ENCODE measurements around the gene MOK. TPM values are rescaled to one million over a fixed set of nuclear protein-coding genes. Genes with fewer than 3 reads are reported as not detected.

Gene MOK
- total and polyA plus RNA-seq, 2 donors, result 2.9 to 9.0 TPM

DNA sequence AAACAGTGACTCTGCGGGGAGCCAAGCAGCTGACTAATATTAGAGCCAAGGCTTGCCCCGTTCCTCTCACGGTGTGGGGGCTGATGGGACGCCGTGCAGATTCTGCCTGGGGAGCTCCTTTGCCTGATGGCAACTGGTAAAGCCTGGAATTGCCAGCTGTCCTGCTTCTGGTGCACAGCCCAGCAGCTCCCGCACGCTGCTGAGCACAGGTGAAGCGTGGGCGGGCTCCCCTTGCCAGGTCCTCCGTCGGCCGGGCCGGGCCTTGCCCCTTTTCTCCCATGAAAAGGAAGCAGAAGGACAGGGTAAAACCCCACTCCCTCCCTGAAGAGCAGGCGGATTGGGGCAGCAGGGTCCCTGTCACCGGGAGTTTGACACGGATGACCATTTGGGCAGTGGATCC lies 86.3 kb downstream of the MOK start:
- H3K36me3 ChIP-seq (ENCODE audit: control insufficient read depth in 2 of 2, insufficient read depth in 2 of 2, low read length in 1 of 2), result peaks cover 5 to 37% of the 10 kb centered on the region in 2 donors

DNA sequence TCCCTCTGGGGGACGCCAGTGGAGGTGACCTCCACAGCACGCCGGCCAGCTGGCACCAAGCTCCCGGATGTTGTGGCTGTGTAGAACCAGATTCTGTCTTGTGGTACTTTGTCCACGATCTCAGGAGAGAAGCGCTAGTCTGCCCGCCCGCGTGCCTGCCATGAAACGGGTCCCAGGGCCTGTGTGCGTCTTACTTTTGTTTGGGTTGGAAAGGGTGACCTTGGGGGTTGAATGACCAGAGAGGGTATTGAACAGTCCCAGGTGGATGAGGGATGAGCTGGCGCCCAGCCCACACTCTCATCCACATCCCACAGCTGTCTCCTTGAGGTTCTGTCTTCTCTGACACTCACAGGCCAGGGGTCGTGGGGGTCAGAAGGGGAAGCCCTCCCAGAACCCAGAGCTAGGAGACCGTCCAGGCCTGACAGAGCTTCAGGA lies 87.0 kb downstream of the MOK start:
- Histone ChIP-seq H3K9me3 (ENCODE audit: control insufficient read depth in 2 of 2, insufficient read depth in 1 of 2, low read length in 1 of 2) (no peaks in the 10 kb centered on the region), H3K27ac (ENCODE audit: low read depth in 1 of 2, low read length in 1 of 2) (no peak overlapping the region), H3K4me3 (ENCODE audit: low read length in 2 of 2) (no peak overlapping the region), H3K27me3 (ENCODE audit: control insufficient read depth in 2 of 2, insufficient read depth in 1 of 2, low read length in 1 of 2) (no peaks in the 10 kb centered on the region), H3K4me1 (ENCODE audit: control insufficient read depth in 2 of 2, insufficient read depth in 2 of 2, low read length in 2 of 2) (peaks cover 0 to 4% of the 10 kb centered on the region in 2 donors), H3K36me3 (ENCODE audit: control insufficient read depth in 2 of 2, insufficient read depth in 2 of 2, low read length in 1 of 2) (peaks cover 11 to 38% of the 10 kb centered on the region in 2 donors)
- DNase-seq (ENCODE audit: low read depth in 6 of 9, low spot score in 9 of 9), result no peak
- 99% methylated on average over 14 of the region's 14 CpGs for WGBS

More for the DNA sequence above, 86.3 kb downstream of the MOK start:
- Histone ChIP-seq H3K4me3 (ENCODE audit: low read length in 2 of 2) (no peak overlapping the region), H3K9me3 (ENCODE audit: control insufficient read depth in 2 of 2, insufficient read depth in 1 of 2, low read length in 1 of 2) (no peaks in the 10 kb centered on the region), H3K4me1 (ENCODE audit: control insufficient read depth in 2 of 2, insufficient read depth in 2 of 2, low read length in 2 of 2) (peaks cover 0 to 4% of the 10 kb centered on the region in 2 donors), H3K27me3 (ENCODE audit: control insufficient read depth in 2 of 2, insufficient read depth in 1 of 2, low read length in 1 of 2) (no peaks in the 10 kb centered on the region), H3K27ac (ENCODE audit: low read depth in 1 of 2, low read length in 1 of 2) (no peak overlapping the region)
- no peak for DNase-seq (ENCODE audit: low read depth in 6 of 9, low spot score in 9 of 9)
- 92% methylated on average over 16 of the region's 16 CpGs for WGBS

- H3K9me3 ChIP-seq (ENCODE audit: control insufficient read depth in 2 of 2, insufficient read depth in 1 of 2, low read length in 1 of 2), result no peaks in the 10 kb centered on the region
- WGBS, result 99% methylated on average over 10 of the region's 10 CpGs
- H3K27ac ChIP-seq (ENCODE audit: low read depth in 1 of 2, low read length in 1 of 2), result no peak overlapping the region
- peaks cover 12 to 37% of the 10 kb centered on the region in 2 donors for H3K36me3 ChIP-seq (ENCODE audit: control insufficient read depth in 2 of 2, insufficient read depth in 2 of 2, low read length in 1 of 2)
- H3K27me3 ChIP-seq (ENCODE audit: control insufficient read depth in 2 of 2, insufficient read depth in 1 of 2, low read length in 1 of 2), result no peaks in the 10 kb centered on the region
- no peak for DNase-seq (ENCODE audit: low read depth in 6 of 9, low spot score in 9 of 9)
- peaks cover 0 to 4% of the 10 kb centered on the region in 2 donors for H3K4me1 ChIP-seq (ENCODE audit: control insufficient read depth in 2 of 2, insufficient read depth in 2 of 2, low read length in 2 of 2)
- H3K4me3 ChIP-seq (ENCODE audit: low read length in 2 of 2), result no peak overlapping the region
These were observed 87.6 kb downstream of the MOK start for GRCh38 chr14:102217399-102217798.

- H3K36me3 ChIP-seq (ENCODE audit: control insufficient read depth in 2 of 2, insufficient read depth in 2 of 2, low read length in 1 of 2), result peaks cover 21 to 48% of the 10 kb centered on the region in 2 donors
- H3K27me3 ChIP-seq (ENCODE audit: control insufficient read depth in 2 of 2, insufficient read depth in 1 of 2, low read length in 1 of 2), result no peaks in the 10 kb centered on the region
- no peak overlapping the region for H3K27ac ChIP-seq (ENCODE audit: low read depth in 1 of 2, low read length in 1 of 2)
- WGBS, result 94% methylated on average over 20 of the region's 20 CpGs
- DNase-seq (ENCODE audit: low read depth in 6 of 9, low spot score in 9 of 9), result no peak
- H3K4me3 ChIP-seq (ENCODE audit: low read length in 2 of 2), result no peak overlapping the region
- no peaks in the 10 kb centered on the region for H3K9me3 ChIP-seq (ENCODE audit: control insufficient read depth in 2 of 2, insufficient read depth in 1 of 2, low read length in 1 of 2)
- no peaks in the 10 kb centered on the region for H3K4me1 ChIP-seq (ENCODE audit: control insufficient read depth in 2 of 2, insufficient read depth in 2 of 2, low read length in 2 of 2)
These were observed 89.3 kb downstream of the MOK start for GRCh38 chr14:102215576-102216250.

GRCh38 chr14:102215071-102215470 lies 89.9 kb downstream of the MOK start:
- Histone ChIP-seq H3K27me3 (ENCODE audit: control insufficient read depth in 2 of 2, insufficient read depth in 1 of 2, low read length in 1 of 2) (no peaks in the 10 kb centered on the region), H3K36me3 (ENCODE audit: control insufficient read depth in 2 of 2, insufficient read depth in 2 of 2, low read length in 1 of 2) (peaks cover 24 to 48% of the 10 kb centered on the region in 2 donors), H3K4me1 (ENCODE audit: control insufficient read depth in 2 of 2, insufficient read depth in 2 of 2, low read length in 2 of 2) (no peaks in the 10 kb centered on the region), H3K4me3 (ENCODE audit: low read length in 2 of 2) (no peak overlapping the region), H3K9me3 (ENCODE audit: control insufficient read depth in 2 of 2, insufficient read depth in 1 of 2, low read length in 1 of 2) (no peaks in the 10 kb centered on the region), H3K27ac (ENCODE audit: low read depth in 1 of 2, low read length in 1 of 2) (no peak overlapping the region)
- 93% methylated on average over 12 of the region's 12 CpGs for WGBS
- DNase-seq (ENCODE audit: low read depth in 6 of 9, low spot score in 9 of 9), result no peak

DNA sequence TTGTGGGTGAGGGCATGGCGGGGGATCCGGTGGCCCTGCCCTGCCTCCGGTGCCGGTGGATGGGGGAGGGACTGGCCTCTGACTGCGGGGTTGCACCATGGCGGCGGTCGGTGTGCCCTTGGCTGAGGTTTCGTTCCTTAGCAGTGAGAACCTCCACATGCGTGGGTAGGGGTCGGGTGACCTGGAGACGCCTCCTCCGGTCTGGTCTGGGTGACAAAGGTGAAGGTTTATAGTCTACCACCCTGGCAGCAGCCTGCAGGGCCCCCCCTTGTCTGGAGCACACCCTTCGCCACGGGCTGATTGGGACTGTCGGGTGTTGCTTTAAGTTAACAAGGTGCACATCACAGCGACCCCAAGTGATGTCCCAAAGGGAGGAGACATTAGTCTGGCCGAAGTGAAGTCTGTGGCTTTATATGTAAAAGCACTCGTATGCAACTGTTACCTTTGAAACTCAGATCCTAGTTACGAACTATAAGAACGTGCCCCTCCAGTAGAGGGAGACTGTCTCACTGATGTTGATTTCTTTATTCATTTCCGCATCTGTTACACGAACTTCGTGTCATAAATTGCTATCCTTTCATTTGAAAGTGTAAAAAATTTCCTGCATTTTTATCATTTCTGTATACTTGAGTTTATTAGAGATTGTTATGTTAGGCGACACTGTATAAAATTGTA lies 90.8 kb downstream of the MOK start:
- DNase-seq (ENCODE audit: low read depth in 6 of 9, low spot score in 9 of 9), result no peak
- Histone ChIP-seq H3K27ac (ENCODE audit: low read depth in 1 of 2, low read length in 1 of 2) (no peak overlapping the region), H3K9me3 (ENCODE audit: control insufficient read depth in 2 of 2, insufficient read depth in 1 of 2, low read length in 1 of 2) (no peaks in the 10 kb centered on the region), H3K4me1 (ENCODE audit: control insufficient read depth in 2 of 2, insufficient read depth in 2 of 2, low read length in 2 of 2) (no peaks in the 10 kb centered on the region), H3K36me3 (ENCODE audit: control insufficient read depth in 2 of 2, insufficient read depth in 2 of 2, low read length in 1 of 2) (peaks cover 31 to 45% of the 10 kb centered on the region in 2 donors), H3K27me3 (ENCODE audit: control insufficient read depth in 2 of 2, insufficient read depth in 1 of 2, low read length in 1 of 2) (no peaks in the 10 kb centered on the region), H3K4me3 (ENCODE audit: low read length in 2 of 2) (no peak overlapping the region)
- WGBS, result 96% methylated on average over 25 of the region's 25 CpGs

GRCh38 chr14:102213470-102213869 lies 91.5 kb downstream of the MOK start:
- Histone ChIP-seq H3K27ac (ENCODE audit: low read depth in 1 of 2, low read length in 1 of 2) (no peak overlapping the region), H3K9me3 (ENCODE audit: control insufficient read depth in 2 of 2, insufficient read depth in 1 of 2, low read length in 1 of 2) (no peaks in the 10 kb centered on the region), H3K36me3 (ENCODE audit: control insufficient read depth in 2 of 2, insufficient read depth in 2 of 2, low read length in 1 of 2) (peaks cover 37 to 46% of the 10 kb centered on the region in 2 donors), H3K4me1 (ENCODE audit: control insufficient read depth in 2 of 2, insufficient read depth in 2 of 2, low read length in 2 of 2) (no peaks in the 10 kb centered on the region), H3K27me3 (ENCODE audit: control insufficient read depth in 2 of 2, insufficient read depth in 1 of 2, low read length in 1 of 2) (no peaks in the 10 kb centered on the region), H3K4me3 (ENCODE audit: low read length in 2 of 2) (no peak overlapping the region)
- DNase-seq (ENCODE audit: low read depth in 6 of 9, low spot score in 9 of 9), result no peak
- WGBS, result 98% methylated on average over 10 of the region's 10 CpGs

DNA sequence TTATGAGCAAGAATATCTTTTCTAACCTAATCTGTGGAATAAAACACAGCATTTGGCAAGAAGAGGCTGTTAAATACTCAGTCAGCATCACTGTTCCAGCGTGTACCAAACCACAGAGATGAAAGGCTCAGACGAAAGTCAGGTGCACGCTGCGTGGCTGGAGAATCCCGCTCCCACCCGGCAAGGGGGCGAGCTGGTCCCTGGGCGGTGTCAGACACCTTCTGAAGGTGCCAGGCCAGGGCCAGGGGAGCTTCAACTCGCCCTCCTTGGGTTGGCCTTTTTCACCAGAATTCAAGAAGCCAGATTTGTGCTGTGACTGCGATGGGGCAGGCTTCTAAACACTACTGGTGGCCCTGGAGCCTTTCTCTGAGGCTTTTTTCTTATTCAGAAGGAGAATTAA lies 92.1 kb downstream of the MOK start:
- H3K36me3 ChIP-seq (ENCODE audit: control insufficient read depth in 2 of 2, insufficient read depth in 2 of 2, low read length in 1 of 2), result peaks cover 41 to 49% of the 10 kb centered on the region in 2 donors

GRCh38 chr14:102212356-102212755 lies 92.6 kb downstream of the MOK start:
- no peaks in the 10 kb centered on the region for H3K9me3 ChIP-seq (ENCODE audit: control insufficient read depth in 2 of 2, insufficient read depth in 1 of 2, low read length in 1 of 2)
- DNase-seq (ENCODE audit: low read depth in 6 of 9, low spot score in 9 of 9), result no peak

More for the DNA sequence above, 92.1 kb downstream of the MOK start:
- DNase-seq (ENCODE audit: low read depth in 6 of 9, low spot score in 9 of 9), result no peak
- no peaks in the 10 kb centered on the region for H3K27me3 ChIP-seq (ENCODE audit: control insufficient read depth in 2 of 2, insufficient read depth in 1 of 2, low read length in 1 of 2)
- H3K9me3 ChIP-seq (ENCODE audit: control insufficient read depth in 2 of 2, insufficient read depth in 1 of 2, low read length in 1 of 2), result no peaks in the 10 kb centered on the region
- H3K4me1 ChIP-seq (ENCODE audit: control insufficient read depth in 2 of 2, insufficient read depth in 2 of 2, low read length in 2 of 2), result no peaks in the 10 kb centered on the region
- no peak overlapping the region for H3K27ac ChIP-seq (ENCODE audit: low read depth in 1 of 2, low read length in 1 of 2)
- H3K4me3 ChIP-seq (ENCODE audit: low read length in 2 of 2), result no peak overlapping the region
- WGBS, result 89% methylated on average over 10 of the region's 10 CpGs

More at GRCh38 chr14:102212356-102212755, 92.6 kb downstream of the MOK start:
- H3K27ac ChIP-seq (ENCODE audit: low read depth in 1 of 2, low read length in 1 of 2), result no peak overlapping the region
- H3K27me3 ChIP-seq (ENCODE audit: control insufficient read depth in 2 of 2, insufficient read depth in 1 of 2, low read length in 1 of 2), result no peaks in the 10 kb centered on the region
- WGBS, result 98% methylated on average over 8 of the region's 8 CpGs
- no peaks in the 10 kb centered on the region for H3K4me1 ChIP-seq (ENCODE audit: control insufficient read depth in 2 of 2, insufficient read depth in 2 of 2, low read length in 2 of 2)
- no peak overlapping the region for H3K4me3 ChIP-seq (ENCODE audit: low read length in 2 of 2)
- H3K36me3 ChIP-seq (ENCODE audit: control insufficient read depth in 2 of 2, insufficient read depth in 2 of 2, low read length in 1 of 2), result peaks cover 41 to 51% of the 10 kb centered on the region in 2 donors
